GM18502 (cell line): ENCODE data around the gene PLAC8.
"Not testable (repeated sequence)": the region's sequence is repeated elsewhere in the genome, so short reads cannot be mapped to it uniquely, and the experiment has no call there.

ENCODE experiments used
- ATAC-seq: cut with Tn5 transposase; IDR thresholded peaks from one replicate; pipeline ENCODE4 v1.9.1; 2021; ENCODE audit warnings: mild to moderate bottlenecking; ENCODE audit not compliant: unreplicated experiment, poor library complexity

The PLAC8 gene

GRCh38 chr4:83112678-83113428 is 1.7 kb downstream of the PLAC8 start:
- ATAC-seq, result no peak

GRCh38 chr4:83112231-83112630 is 2.3 kb downstream of the PLAC8 start:
- peak; percentile 38 for ATAC-seq

GRCh38 chr4:83111751-83112141 is 2.8 kb downstream of the PLAC8 start:
- ATAC-seq, result not testable (repeated sequence)

- no peak for ATAC-seq
Observed at GRCh38 chr4:83110970-83111750, 3.4 kb downstream of the PLAC8 start.

GRCh38 chr4:83110223-83110945 is 4.1 kb downstream of the PLAC8 start:
- peak; percentile 72 for ATAC-seq

- ATAC-seq, result peak; percentile 18
Observed at GRCh38 chr4:83109480-83110222, 4.9 kb downstream of the PLAC8 start.

GRCh38 chr4:83108101-83108861 is 6.2 kb downstream of the PLAC8 start:
- no peak for ATAC-seq

- no peak for ATAC-seq
Observed at GRCh38 chr4:83107631-83108030, 6.9 kb downstream of the PLAC8 start.

- ATAC-seq, result no peak
Observed at GRCh38 chr4:83104991-83105390, 9.5 kb downstream of the PLAC8 start.

- no peak for ATAC-seq
Observed at GRCh38 chr4:83096397-83096796, 18.1 kb downstream of the PLAC8 start.

- ATAC-seq, result no peak
Observed at GRCh38 chr4:83093060-83093640, 21.4 kb downstream of the PLAC8 start.

- no peak for ATAC-seq
Observed at GRCh38 chr4:83089410-83090157, 24.9 kb downstream of the PLAC8 start.

- not testable (repeated sequence) for ATAC-seq
Observed at GRCh38 chr4:83084956-83085355, 29.6 kb downstream of the PLAC8 start.

GRCh38 chr4:83083925-83084475 is 30.5 kb downstream of the PLAC8 start:
- peak; percentile 49 for ATAC-seq

GRCh38 chr4:83082777-83083176 is 31.8 kb downstream of the PLAC8 start:
- no peak for ATAC-seq

GRCh38 chr4:83080561-83080960 is 34.0 kb downstream of the PLAC8 start:
- no peak for ATAC-seq

GRCh38 chr4:83075311-83076095 is 39.0 kb downstream of the PLAC8 start:
- no peak for ATAC-seq
